SU-DHL-6 (cell line): ENCODE data around the gene HLA-F.

Source experiments
- H2AFZ ChIP-seq: fragments of 200-600 bp; sonication (generic); 2 replicates; pipeline ENCODE4 v1.6.1; 2014; ENCODE audit warnings: low read depth, mild to moderate bottlenecking, moderate library complexity, mixed read lengths, antibody characterized with exemption, low read length; ENCODE audit not compliant: severe bottlenecking
- H3F3A ChIP-seq: fragments of 200-600 bp; shearing (Covaris generic); 2 replicates; pipeline ENCODE4 v1.6.0; 2016; ENCODE audit warnings: antibody characterized with exemption, mild to moderate bottlenecking; ENCODE audit not compliant: insufficient read depth
- H3K27ac ChIP-seq: fragments of 200-600 bp; sonication (generic); 2 replicates; pipeline ENCODE4 v1.5.1; 2016; ENCODE audit warnings: low read depth, mild to moderate bottlenecking, low read length, moderate library complexity, mixed read lengths
- H3K27me3 ChIP-seq: fragments of 200-600 bp; sonication (generic), shearing (Covaris generic); 2 replicates; pipeline ENCODE4 v1.6.0; 2014; ENCODE audit warnings: mild to moderate bottlenecking, low read length
- H3K36me3 ChIP-seq: fragments of 200-600 bp; sonication (generic); 2 replicates; pipeline ENCODE4 v1.6.1; 2014; ENCODE audit warnings: mild to moderate bottlenecking, low read length, mixed read lengths
- H3K4me2 ChIP-seq: fragments of 300-600, 200-600 bp; shearing (Covaris generic), sonication (generic); 2 replicates; pipeline ENCODE4 v1.6.0; 2014; ENCODE audit warnings: low read length, low read depth, mild to moderate bottlenecking; ENCODE audit not compliant: poor library complexity, severe bottlenecking
- H3K4me3 ChIP-seq: fragments of 200-600 bp; sonication (generic); 2 replicates; pipeline ENCODE4 v1.5.1; 2014; ENCODE audit warnings: antibody characterized with exemption, low read length, mild to moderate bottlenecking, mixed read lengths; ENCODE audit not compliant: insufficient read depth, poor library complexity, severe bottlenecking
- H3K79me2 ChIP-seq: fragments of 200-600 bp; sonication (generic); 2 replicates; pipeline ENCODE4 v1.6.1; 2014; ENCODE audit warnings: mild to moderate bottlenecking, low read length, moderate library complexity; ENCODE audit not compliant: insufficient read depth
- H3K9ac ChIP-seq: fragments of 200-600 bp; sonication (generic); 2 replicates; pipeline ENCODE4 v1.7.0; 2014; ENCODE audit warnings: mild to moderate bottlenecking, low read length
- H3K9me2 ChIP-seq: fragments of 200-600 bp; sonication (generic); replicated peaks from 2 replicates; pipeline ENCODE4 v1.6.1; 2014; ENCODE audit warnings: low read length; ENCODE audit not compliant: insufficient read depth
- H3K9me3 ChIP-seq: fragments of 200-600 bp; sonication (generic); 2 replicates; pipeline ENCODE4 v1.6.1; 2014; ENCODE audit warnings: low read length, mixed read lengths; ENCODE audit not compliant: insufficient read depth
- H4K20me1 ChIP-seq: fragments of 200-600 bp; sonication (generic); 2 replicates; pipeline ENCODE4 v1.6.1; 2014; ENCODE audit warnings: low read depth, mild to moderate bottlenecking, antibody characterized with exemption, low read length, moderate library complexity, mixed read lengths
- EZH2phosphoT487 ChIP-seq: fragments of 200-600 bp; sonication (generic), shearing (Covaris generic); conservative IDR thresholded peaks from 2 replicates; pipeline ENCODE4 v1.6.1; 2018; ENCODE audit warnings: mild to moderate bottlenecking, antibody characterized with exemption, low read length, moderate library complexity, mixed read lengths
- TF ChIP-seq, protein P1 (sequence below): fragments of 200-600 bp; sonication (generic); IDR thresholded peaks from one replicate; pipeline ENCODE4 v1.5.1; 2017; ENCODE audit warnings: antibody characterized with exemption, mild to moderate bottlenecking, low read length, moderate library complexity; ENCODE audit not compliant: insufficient read depth, poor library complexity, severe bottlenecking

The HLA-F gene

DNA sequence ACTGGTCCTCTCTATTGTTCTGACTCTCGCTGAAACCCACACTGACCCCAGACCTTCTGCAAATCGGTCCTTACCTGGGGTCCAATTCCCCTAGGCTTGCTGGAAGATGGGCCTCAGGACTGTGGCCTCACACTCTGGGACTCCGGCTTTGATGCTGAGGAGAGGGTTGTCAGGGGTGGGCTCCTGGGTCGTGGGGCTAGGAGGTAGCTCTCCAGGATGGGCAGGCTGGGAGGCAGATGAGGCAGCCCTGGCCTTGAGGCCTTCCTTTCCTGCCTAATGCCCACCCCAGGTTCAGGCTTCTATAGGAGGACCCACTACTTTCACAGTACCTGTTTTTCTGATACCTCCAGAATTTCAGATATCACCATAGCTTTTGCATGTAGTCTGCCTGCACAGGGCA, 21.4 kb downstream of the HLA-F start:
- Histone ChIP-seq H3K4me3 (no peak overlapping the region), H3K9ac (no peak overlapping the region), H3K36me3 (no peaks in the 10 kb centered on the region), H3K27me3 (no peaks in the 10 kb centered on the region), H3K9me3 (no peaks in the 10 kb centered on the region), H3K79me2 (no peaks in the 10 kb centered on the region), H4K20me1 (no peaks in the 10 kb centered on the region), H3K27ac (no peak overlapping the region), H3K9me2 (no peaks in the 10 kb centered on the region), H3F3A (no peaks in the 10 kb centered on the region), H3K4me2 (no peak overlapping the region), H2AFZ (no peak overlapping the region)
- TF ChIP-seq, protein P1, sequence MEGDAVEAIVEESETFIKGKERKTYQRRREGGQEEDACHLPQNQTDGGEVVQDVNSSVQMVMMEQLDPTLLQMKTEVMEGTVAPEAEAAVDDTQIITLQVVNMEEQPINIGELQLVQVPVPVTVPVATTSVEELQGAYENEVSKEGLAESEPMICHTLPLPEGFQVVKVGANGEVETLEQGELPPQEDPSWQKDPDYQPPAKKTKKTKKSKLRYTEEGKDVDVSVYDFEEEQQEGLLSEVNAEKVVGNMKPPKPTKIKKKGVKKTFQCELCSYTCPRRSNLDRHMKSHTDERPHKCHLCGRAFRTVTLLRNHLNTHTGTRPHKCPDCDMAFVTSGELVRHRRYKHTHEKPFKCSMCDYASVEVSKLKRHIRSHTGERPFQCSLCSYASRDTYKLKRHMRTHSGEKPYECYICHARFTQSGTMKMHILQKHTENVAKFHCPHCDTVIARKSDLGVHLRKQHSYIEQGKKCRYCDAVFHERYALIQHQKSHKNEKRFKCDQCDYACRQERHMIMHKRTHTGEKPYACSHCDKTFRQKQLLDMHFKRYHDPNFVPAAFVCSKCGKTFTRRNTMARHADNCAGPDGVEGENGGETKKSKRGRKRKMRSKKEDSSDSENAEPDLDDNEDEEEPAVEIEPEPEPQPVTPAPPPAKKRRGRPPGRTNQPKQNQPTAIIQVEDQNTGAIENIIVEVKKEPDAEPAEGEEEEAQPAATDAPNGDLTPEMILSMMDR = no peak
- TF ChIP-seq EZH2phosphoT487 = no peak

DNA sequence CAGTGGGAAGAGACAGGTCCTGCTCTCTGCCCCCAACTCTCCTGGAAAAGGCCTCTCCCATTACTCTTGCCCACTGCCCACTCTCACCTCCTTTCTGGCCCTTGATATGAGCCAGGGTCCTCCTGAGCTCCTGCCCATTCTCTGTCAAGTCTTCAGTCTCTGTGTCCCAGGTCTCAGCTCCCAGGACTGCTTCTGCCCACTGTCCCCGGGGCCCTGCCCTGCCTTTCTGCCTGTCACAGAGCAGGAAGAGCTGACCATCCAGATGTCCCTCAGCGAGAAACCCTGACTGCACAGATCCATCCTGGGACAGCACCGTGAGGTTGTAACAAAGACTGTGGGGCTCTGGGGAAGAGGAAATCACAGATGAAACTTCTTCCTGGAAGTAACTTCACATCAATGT, 22.2 kb downstream of the HLA-F start:
- Histone ChIP-seq H3K27me3 (no peaks in the 10 kb centered on the region), H2AFZ (no peak overlapping the region), H4K20me1 (no peaks in the 10 kb centered on the region), H3K27ac (no peak overlapping the region), H3K79me2 (no peaks in the 10 kb centered on the region), H3K9me3 (no peaks in the 10 kb centered on the region), H3K9me2 (no peaks in the 10 kb centered on the region), H3K4me2 (no peak overlapping the region), H3F3A (no peaks in the 10 kb centered on the region), H3K36me3 (no peaks in the 10 kb centered on the region), H3K9ac (no peak overlapping the region), H3K4me3 (no peak overlapping the region)
- TF ChIP-seq EZH2phosphoT487 = no peak
- TF ChIP-seq, protein P1 = no peak

DNA sequence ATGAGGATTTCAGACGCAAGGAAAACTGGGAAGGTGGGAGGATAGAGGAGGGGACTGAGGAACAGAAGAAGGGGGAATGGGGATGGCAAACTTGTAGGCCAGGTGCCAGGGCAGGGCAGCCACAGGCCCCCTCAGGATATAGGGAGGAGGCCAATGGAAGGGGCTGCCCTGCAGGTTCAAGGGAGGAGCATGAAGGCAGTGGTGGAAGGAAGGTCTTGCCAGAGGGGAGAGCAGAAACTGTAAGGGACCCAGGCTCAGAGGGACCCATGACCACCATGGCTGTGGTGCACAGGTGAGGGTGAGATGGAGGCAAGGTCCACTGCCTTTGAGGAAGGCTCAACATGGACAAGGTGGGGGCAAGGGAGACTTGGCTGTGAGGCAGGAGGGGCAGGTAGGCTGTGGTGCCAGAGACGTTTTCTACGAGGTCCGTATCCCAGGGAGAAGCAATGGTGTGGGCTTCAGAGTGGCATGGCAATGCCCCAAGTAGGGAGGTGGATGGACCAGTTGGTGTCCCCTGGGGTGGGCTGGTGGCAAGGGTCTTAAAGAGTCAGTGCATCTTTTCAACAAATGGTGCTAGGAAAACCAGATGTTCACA, 22.7 kb downstream of the HLA-F start:
- Histone ChIP-seq H3K27ac (no peak overlapping the region), H4K20me1 (no peaks in the 10 kb centered on the region), H3K4me3 (no peak overlapping the region), H3K9me3 (no peaks in the 10 kb centered on the region), H2AFZ (no peak overlapping the region), H3K4me2 (no peak overlapping the region), H3K9me2 (no peaks in the 10 kb centered on the region), H3K27me3 (no peaks in the 10 kb centered on the region), H3K9ac (no peak overlapping the region), H3K79me2 (no peaks in the 10 kb centered on the region), H3K36me3 (no peaks in the 10 kb centered on the region), H3F3A (no peaks in the 10 kb centered on the region)
- TF ChIP-seq EZH2phosphoT487 = no peak
- TF ChIP-seq, protein P1 = no peak
